ENCODE results near the gene LRIG3.

DNA sequence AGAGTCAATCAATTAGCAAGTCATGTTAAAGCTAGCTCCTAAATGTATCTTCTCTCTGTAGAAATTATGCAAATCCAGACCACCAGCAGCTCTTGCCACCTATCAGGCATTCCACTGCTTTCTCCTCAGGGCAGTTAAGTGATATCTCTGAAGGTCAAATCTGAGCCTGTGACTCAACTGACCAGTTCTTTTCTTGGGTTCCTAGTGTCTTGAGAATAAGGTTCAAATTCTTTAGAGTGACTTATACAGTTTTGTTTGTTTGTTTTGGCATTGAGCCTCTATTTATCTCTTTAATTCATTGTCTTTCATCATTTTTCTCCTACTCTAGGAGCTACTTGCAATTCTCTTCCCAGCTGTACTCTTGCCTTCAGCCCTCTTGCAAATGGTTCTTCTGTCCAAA lies 2.5 kb upstream of the LRIG3 start:
- TF ChIP-seq, protein P1, sequence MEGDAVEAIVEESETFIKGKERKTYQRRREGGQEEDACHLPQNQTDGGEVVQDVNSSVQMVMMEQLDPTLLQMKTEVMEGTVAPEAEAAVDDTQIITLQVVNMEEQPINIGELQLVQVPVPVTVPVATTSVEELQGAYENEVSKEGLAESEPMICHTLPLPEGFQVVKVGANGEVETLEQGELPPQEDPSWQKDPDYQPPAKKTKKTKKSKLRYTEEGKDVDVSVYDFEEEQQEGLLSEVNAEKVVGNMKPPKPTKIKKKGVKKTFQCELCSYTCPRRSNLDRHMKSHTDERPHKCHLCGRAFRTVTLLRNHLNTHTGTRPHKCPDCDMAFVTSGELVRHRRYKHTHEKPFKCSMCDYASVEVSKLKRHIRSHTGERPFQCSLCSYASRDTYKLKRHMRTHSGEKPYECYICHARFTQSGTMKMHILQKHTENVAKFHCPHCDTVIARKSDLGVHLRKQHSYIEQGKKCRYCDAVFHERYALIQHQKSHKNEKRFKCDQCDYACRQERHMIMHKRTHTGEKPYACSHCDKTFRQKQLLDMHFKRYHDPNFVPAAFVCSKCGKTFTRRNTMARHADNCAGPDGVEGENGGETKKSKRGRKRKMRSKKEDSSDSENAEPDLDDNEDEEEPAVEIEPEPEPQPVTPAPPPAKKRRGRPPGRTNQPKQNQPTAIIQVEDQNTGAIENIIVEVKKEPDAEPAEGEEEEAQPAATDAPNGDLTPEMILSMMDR (IDR thresholded peaks at IDR 0.05; ENCODE audit: extremely low read depth in 1 of 2, insufficient read depth in 1 of 2, low read depth in 1 of 2, low read length in 2 of 2), result no peak
- TF ChIP-seq POLR2A (IDR thresholded peaks at IDR 0.05; ENCODE audit: low read depth, low read length) (no peak), EZH2 (IDR thresholded peaks at IDR 0.05; ENCODE audit: borderline replicate concordance, low read depth, low read length, severe bottlenecking) (no peak), JUN (IDR thresholded peaks at IDR 0.05; ENCODE audit: borderline replicate concordance, insufficient read depth, insufficient read length, low read depth) (peak; percentile 27), FOS (IDR thresholded peaks at IDR 0.05; ENCODE audit: borderline replicate concordance, insufficient read depth, low read length) (no peak), MYC (IDR thresholded peaks at IDR 0.05; ENCODE audit: low read depth, low read length) (no peak), POLR2AphosphoS5 (IDR thresholded peaks at IDR 0.05; ENCODE audit: insufficient read depth, low read depth, low read length) (no peak), GATA2 (IDR thresholded peaks at IDR 0.05; ENCODE audit: insufficient read depth, insufficient read length, low read depth, low read length) (peak; percentile 31), MAX (IDR thresholded peaks at IDR 0.05; ENCODE audit: insufficient read depth, insufficient read length) (no peak)

All from endothelial cell of umbilical vein (primary cell).